OCI-M2 (cell line): ENCODE data around the gene CSTPP1.
"Not testable (repeated sequence)": the region's sequence is repeated elsewhere in the genome, so short reads cannot be mapped to it uniquely, and the experiment has no call there.

Experiments
- DNase-seq: peaks from one replicate; lab custom pipeline; 2025; ENCODE audit not compliant: unreplicated experiment; lab: John Stamatoyannopoulos, UW

CSTPP1 gene

GRCh38 chr11:46912526-46913150, 23.9 kb upstream of the CSTPP1 start:
- no peak for DNase-seq

GRCh38 chr11:46913484-46913883, 23.1 kb upstream of the CSTPP1 start:
- no peak for DNase-seq

GRCh38 chr11:46914363-46914762, 22.2 kb upstream of the CSTPP1 start:
- no peak for DNase-seq

- no peak for DNase-seq
Measured at GRCh38 chr11:46914910-46915309, 21.7 kb upstream of the CSTPP1 start.

- no peak for DNase-seq
Measured at GRCh38 chr11:46916286-46917108, 20.1 kb upstream of the CSTPP1 start.

- DNase-seq, result no peak
Measured at GRCh38 chr11:46917109-46917761, 19.3 kb upstream of the CSTPP1 start.

- DNase-seq, result no peak
Measured at GRCh38 chr11:46917762-46918082, 18.8 kb upstream of the CSTPP1 start.

GRCh38 chr11:46918083-46918787, 18.3 kb upstream of the CSTPP1 start, which contains the start of gene LRP4:
Gene LRP4, minus strand, starts transcription at chr11:46918550. Its CDS starts 171 bp downstream, at chr11:46918379.
- DNase-seq, result no peak

- DNase-seq, result no peak
Measured at GRCh38 chr11:46918788-46919513, 17.6 kb upstream of the CSTPP1 start.

GRCh38 chr11:46920755-46921154, 15.8 kb upstream of the CSTPP1 start:
- no peak for DNase-seq

- DNase-seq, result not testable (repeated sequence)
Measured at GRCh38 chr11:46927928-46928327, 8.6 kb upstream of the CSTPP1 start.

- DNase-seq, result not testable (repeated sequence)
Measured at GRCh38 chr11:46928701-46929100, 7.9 kb upstream of the CSTPP1 start.

GRCh38 chr11:46930089-46930488, 6.5 kb upstream of the CSTPP1 start:
- no peak for DNase-seq

GRCh38 chr11:46942172-46942571, 5.6 kb downstream of the CSTPP1 start:
- no peak for DNase-seq

GRCh38 chr11:46944356-46945075, 8.0 kb downstream of the CSTPP1 start:
- no peak for DNase-seq

- DNase-seq, result no peak
Measured at GRCh38 chr11:46947399-46948077, 11.0 kb downstream of the CSTPP1 start.

- no peak for DNase-seq
Measured at GRCh38 chr11:46948378-46949131, 12.0 kb downstream of the CSTPP1 start.

GRCh38 chr11:46949297-46949696, 12.7 kb downstream of the CSTPP1 start:
- no peak for DNase-seq

- DNase-seq, result no peak
Measured at GRCh38 chr11:46951864-46952263, 15.3 kb downstream of the CSTPP1 start.
